Measurements from ENCODE around the gene SYNE1. TPM values are rescaled to one million over a fixed set of nuclear protein-coding genes. Genes with fewer than 3 reads are reported as not detected.

The SYNE1 gene
- total and polyA plus RNA-seq, 2 of the 8 experiments (the other 6 are each of a cell fraction or from before 2014, with no cell fraction given): 2.8 to 5.5 TPM

- H3K4ac ChIP-seq (replicated peaks; ENCODE audit: insufficient read length, low read depth, low read length): no peak overlapping the region
- no peak overlapping the region for H2AK5ac ChIP-seq (ENCODE audit: low read depth, low read length)
- H3K9me3 ChIP-seq (ENCODE audit: insufficient read depth in 2 of 2, low read depth in 1 of 2, low read length in 1 of 2): no peaks in the 10 kb centered on the region
- no peak overlapping the region for H2BK15ac ChIP-seq (ENCODE audit: low read length)
- no peak overlapping the region for H4K8ac ChIP-seq (ENCODE audit: extremely low read depth, insufficient read depth, low read length)
- H2BK5ac ChIP-seq (ENCODE audit: low read depth, low read length): no peak overlapping the region
- POLR2A ChIA-PET (ENCODE audit: partially characterized antibody): no interaction called here
- H2BK12ac ChIP-seq (ENCODE audit: low read depth, low read length): no peak overlapping the region
- no peak overlapping the region for H3K18ac ChIP-seq (ENCODE audit: extremely low read depth, low read length)
- no peak overlapping the region for H2AFZ ChIP-seq (ENCODE audit: low read length)
- H2BK120ac ChIP-seq (replicated peaks; ENCODE audit: low read depth, low read length): no peak overlapping the region
- H4K91ac ChIP-seq (replicated peaks; ENCODE audit: insufficient read length, low read length): no peak overlapping the region
- TF ChIP-seq FOSL1 (IDR thresholded peaks at IDR 0.05; ENCODE audit: insufficient read depth, low read depth, low read length) (no peak), E2F6 (IDR thresholded peaks at IDR 0.05) (peak; percentile 42; the same call in 1 of the 2 replicates)
- no peak overlapping the region for H3K27ac ChIP-seq (ENCODE audit: low read depth, low read length)
- no peaks in the 10 kb centered on the region for H4K20me1 ChIP-seq (replicated peaks in 1 of 2; ENCODE audit: control insufficient read depth in 1 of 2, insufficient read depth in 2 of 2, low read length in 2 of 2)
- no peaks in the 10 kb centered on the region for H3K36me3 ChIP-seq (ENCODE audit: control insufficient read depth in 2 of 4, insufficient read depth in 4 of 4, low read length in 3 of 4)
- FAIRE-seq (no peak), DNase-seq (ENCODE audit: low read depth in 1 of 2, low spot score in 2 of 2) (no peak)
- H3K4me2 ChIP-seq (ENCODE audit: insufficient read depth in 1 of 2, low read depth in 2 of 2, low read length in 2 of 2): no peak overlapping the region
- H3K4me1 ChIP-seq (replicated peaks in 1 of 4; ENCODE audit: control insufficient read depth in 3 of 4, insufficient read depth in 4 of 4, low read length in 3 of 4): peaks cover 0 to 9% (median 1%) of the 10 kb centered on the region in 4 experiments; a peak in 1 of 7 replicates
- no peak overlapping the region for H4K5ac ChIP-seq (ENCODE audit: insufficient read length, low read depth, low read length)
- H2BK20ac ChIP-seq (ENCODE audit: low read length): no peak overlapping the region
- no peaks in the 10 kb centered on the region for H3K79me2 ChIP-seq (ENCODE audit: control insufficient read depth in 1 of 2, insufficient read depth in 2 of 2, low read length in 2 of 2)
- 63% methylated on average over 3 of the region's 3 CpGs; no CpG with 5 or more reads in 1 of the 2 experiments for WGBS, 2 experiments (ENCODE audit: extremely low coverage in 1 of 2, insufficient coverage in 1 of 2, insufficient read length in 1 of 2, insufficient replicate concordance in 2 of 2, low coverage in 1 of 2, low lambda C conversion rate in 2 of 2, missing lambda C conversion rate in 1 of 2)
- no peak overlapping the region for H3K14ac ChIP-seq (ENCODE audit: insufficient read length)
- no peaks in the 10 kb centered on the region for H3K79me1 ChIP-seq (ENCODE audit: low read depth, low read length)
- CTCF ChIA-PET (ENCODE audit: partially characterized antibody): interaction anchor here (1.1 to 2.5 kb wide), 5 partner anchors 19 to 60 kb away, joined by 3 to 14 read pairs (median 4); no protein-coding TSS in a partner anchor
- H3K23ac ChIP-seq (ENCODE audit: insufficient read length): no peak overlapping the region
- no peak overlapping the region for H3K56ac ChIP-seq (replicated peaks; ENCODE audit: insufficient read length, low read depth, low read length)
- H3K4me3 ChIP-seq (ENCODE audit: extremely low read depth in 1 of 4, insufficient read depth in 2 of 4, low read depth in 3 of 4, low read length in 4 of 4): no peak overlapping the region
- no peaks in the 10 kb centered on the region for H3K27me3 ChIP-seq (replicated peaks in 1 of 4; ENCODE audit: control insufficient read depth in 3 of 4, extremely low read depth in 1 of 4, insufficient read depth in 3 of 4, low read length in 3 of 4)
- no peak overlapping the region for H3K9ac ChIP-seq (replicated peaks in 1 of 4; ENCODE audit: extremely low read depth in 1 of 4, low read depth in 3 of 4, low read length in 3 of 4)
- H3K23me2 ChIP-seq (ENCODE audit: low read depth, low read length): no peaks in the 10 kb centered on the region
Measured at GRCh38 chr6:152296648-152297376, 340.4 kb downstream of the SYNE1 start.

All from H1 (cell line).